GM18951 (cell line): ENCODE measurements around the gene MARCHF9.

Source experiments
- POLR2A ChIP-seq: IDR thresholded peaks from 4 replicates; pipeline ENCODE4 v1.6.1; 2011; ENCODE audit warnings: mild to moderate bottlenecking; ENCODE audit not compliant: insufficient read length, insufficient read depth; ENCODE audit errors: extremely low read depth
- in situ Hi-C: fragments of 300-500 bp; cut with MboI; formaldehyde crosslinking; loops from one replicate; pipeline ENCODE4 v1.12.0; 2022; ENCODE audit warnings: low sequenced_read_pairs, mixed read lengths, inconsistent platforms; ENCODE audit not compliant: unreplicated experiment

Gene MARCHF9

DNA sequence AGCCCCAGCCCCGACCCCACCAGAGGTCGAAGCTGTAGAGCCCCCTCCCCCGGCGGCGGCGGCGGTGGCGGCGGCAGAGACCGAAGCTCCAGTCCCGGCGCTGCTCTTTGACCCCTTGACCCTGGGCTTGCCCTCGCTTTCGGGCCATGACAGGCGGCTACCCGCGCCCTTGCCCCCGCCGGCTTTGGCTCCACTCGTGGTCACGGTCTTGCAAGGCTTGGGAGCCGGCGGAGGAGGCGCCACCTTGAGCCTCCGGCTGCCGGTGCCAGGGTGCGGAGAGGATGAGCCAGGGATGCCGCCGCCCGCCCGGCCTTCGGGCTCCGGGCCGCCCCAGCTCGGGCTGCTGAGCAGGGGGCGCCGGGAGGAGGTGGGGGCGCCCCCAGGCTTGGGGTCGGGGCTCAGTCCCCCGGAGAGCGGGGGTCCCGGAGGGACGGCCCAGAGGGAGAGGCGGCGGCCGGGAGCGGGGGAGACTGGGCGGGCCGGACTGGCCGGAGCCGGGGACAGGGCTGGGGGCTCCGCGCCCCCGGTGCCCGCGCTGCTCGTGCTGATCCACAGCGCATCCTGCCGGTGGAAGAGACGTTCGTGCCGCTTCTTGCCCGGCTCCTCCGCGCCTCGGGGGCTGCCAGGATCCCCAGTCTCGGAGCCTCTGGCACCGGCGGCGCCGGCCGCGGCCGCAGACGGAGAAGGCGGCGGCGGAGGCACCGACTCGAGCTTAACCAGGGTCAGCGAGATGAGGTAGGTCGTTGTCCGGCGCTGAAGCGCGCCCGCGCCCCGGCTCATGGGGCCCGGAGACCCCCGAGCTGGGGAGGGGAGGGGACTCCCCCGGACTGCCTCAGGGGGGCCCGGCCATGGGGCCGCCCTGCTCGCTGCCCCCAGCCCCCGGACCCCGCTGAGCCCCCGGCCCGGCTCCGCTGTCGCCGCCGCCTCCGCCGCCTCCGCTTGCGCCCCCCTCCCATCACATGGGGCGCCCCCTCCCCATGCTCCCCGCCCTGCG lies 17.1 kb upstream of the MARCHF9 start:
- TF ChIP-seq POLR2A: no peak
- in situ Hi-C loops: no loop called here

DNA sequence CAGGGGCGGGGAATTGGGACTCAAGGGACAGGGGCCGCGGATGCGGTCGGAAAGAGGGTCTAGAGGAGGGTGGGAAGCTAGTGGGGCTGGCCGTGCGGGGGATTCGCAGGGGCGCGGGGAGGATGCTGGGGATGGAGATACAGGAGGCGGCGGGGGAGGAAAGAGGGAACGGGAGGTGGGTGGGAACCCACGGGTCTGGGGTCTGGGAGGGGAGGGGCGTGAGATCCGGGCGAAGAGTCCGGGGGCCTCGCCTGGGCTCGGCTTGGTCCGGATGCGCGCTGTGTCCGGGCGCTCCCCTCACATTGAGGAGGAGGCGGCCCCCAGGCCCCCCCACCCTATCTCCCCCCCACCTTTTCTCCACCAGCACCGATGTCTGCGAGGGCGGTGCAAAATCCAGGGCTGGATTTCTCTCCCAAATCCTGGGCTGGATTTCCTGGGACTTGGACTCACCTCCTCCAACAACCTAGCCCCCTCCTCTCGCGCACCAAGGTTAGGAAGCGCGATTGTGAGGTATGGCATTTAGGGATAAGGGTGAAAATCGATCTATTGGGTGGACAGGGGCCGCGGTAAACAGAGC lies 16.2 kb upstream of the MARCHF9 start, which contains the start of gene AGAP2:
AGAP2 (minus strand) TSS at position 82 of the 577 bp plus-strand sequence. CDS start 496 bp downstream, outside the sequence.
- no peak for TF ChIP-seq POLR2A
- in situ Hi-C loops: no loop called here

DNA sequence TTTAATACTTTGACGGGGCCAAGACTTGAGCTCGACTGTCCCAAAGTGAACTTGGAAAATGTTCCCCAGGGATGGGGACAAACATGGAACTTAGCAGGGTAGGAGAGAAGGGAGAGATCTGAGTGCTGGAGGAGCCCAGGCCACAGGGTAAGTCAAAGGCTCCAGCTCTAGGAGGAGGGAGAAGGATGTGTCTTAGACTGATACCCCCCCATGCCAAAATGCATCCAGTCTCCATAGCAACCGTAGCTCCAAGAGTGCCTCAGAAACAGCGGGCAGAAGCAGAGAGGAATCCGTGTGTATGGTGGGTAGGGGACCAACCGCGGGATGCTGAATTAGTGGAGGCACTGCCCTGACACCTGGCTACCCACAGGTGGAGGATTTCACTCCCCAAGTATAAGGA lies 15.5 kb upstream of the MARCHF9 start:
- in situ Hi-C loops: no loop called here
- no peak for TF ChIP-seq POLR2A

DNA sequence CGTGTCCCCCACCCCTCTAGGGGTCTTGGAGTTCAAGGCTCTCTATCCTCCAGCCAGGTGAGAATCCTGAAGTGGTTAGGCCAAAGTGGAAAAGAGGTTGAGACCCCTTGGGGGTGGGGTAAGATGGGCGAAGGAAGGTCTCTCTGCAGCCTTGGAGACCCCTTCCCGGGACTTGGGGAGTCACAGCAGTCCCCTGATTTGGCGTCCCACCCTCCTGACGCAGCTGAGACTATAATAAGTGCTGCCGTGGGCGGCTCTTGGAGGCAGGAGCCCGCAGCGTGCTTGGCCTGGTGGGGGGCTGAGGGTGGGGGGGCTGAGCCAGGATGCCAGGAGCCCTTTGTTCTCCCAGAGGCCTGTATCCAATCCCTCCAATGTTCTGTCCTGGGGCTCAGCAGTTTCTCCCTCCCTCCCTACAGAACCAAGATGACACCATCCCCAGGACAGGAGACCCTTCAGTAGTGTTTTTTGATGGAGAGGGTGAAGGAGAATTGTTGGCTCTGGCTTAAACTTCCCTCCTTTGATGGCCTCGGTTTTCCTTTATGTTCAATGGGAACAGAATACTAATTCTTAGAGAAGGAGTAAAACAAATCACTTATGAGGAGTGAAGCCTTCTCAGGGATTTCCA lies 14.9 kb upstream of the MARCHF9 start:
- no peak for TF ChIP-seq POLR2A
- in situ Hi-C loops: no loop called here

DNA sequence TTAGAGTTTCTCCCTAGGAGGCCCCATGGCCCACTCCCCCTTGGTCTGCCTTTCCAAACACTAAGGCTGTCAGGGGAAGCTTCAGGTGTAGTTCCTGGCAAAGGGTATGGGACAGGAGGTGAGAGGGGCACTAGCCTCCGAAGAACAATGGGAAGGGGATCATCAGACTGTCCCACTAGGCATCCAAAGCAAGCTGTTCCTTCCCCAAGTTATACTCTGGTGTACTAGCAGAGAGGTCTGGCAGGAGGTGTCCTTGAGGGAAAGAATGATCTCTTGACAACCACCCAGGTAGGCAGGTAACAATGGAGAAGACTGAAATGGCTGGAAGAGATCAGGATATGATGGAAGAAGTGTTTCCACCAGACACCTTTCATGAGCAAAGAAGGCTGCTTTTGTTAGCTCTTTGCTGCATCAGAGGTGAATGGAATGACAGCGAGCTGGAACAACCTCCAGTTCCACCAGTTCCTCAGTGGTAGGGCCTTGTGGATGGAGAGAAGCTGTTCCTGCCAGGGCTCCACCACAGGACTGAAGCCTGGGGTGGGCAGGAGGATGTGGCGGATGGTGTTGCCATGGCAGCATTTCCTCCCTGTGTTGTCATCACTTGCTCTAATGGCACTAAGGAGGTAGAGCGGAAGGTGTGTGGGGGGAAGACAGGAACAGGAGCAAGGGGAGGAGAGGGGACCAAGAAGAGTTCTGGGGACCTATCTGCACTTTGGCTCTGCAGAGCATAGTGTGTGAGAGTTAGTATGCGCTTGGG lies 14.1 kb upstream of the MARCHF9 start:
- no peak for TF ChIP-seq POLR2A
- in situ Hi-C loops: no loop called here

DNA sequence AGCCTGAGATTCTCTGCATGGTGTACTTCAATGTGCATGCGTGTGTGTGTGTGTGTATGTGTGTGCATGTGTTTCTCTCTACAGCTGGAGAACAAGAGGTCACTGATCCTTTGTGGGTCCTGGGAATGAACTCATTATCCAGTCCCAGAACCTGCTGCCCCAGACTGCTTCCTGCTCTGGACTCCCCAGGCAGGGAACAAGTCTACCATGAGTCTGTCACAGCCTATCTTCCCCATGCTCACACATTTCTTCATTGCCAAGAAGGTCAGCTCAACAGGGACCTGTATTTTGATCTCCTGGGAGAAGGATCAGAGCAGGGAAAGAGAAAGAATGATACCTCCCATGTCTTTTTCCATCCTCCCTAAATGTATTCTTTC lies 13.5 kb upstream of the MARCHF9 start:
- in situ Hi-C loops: no loop called here
- TF ChIP-seq POLR2A: no peak

DNA sequence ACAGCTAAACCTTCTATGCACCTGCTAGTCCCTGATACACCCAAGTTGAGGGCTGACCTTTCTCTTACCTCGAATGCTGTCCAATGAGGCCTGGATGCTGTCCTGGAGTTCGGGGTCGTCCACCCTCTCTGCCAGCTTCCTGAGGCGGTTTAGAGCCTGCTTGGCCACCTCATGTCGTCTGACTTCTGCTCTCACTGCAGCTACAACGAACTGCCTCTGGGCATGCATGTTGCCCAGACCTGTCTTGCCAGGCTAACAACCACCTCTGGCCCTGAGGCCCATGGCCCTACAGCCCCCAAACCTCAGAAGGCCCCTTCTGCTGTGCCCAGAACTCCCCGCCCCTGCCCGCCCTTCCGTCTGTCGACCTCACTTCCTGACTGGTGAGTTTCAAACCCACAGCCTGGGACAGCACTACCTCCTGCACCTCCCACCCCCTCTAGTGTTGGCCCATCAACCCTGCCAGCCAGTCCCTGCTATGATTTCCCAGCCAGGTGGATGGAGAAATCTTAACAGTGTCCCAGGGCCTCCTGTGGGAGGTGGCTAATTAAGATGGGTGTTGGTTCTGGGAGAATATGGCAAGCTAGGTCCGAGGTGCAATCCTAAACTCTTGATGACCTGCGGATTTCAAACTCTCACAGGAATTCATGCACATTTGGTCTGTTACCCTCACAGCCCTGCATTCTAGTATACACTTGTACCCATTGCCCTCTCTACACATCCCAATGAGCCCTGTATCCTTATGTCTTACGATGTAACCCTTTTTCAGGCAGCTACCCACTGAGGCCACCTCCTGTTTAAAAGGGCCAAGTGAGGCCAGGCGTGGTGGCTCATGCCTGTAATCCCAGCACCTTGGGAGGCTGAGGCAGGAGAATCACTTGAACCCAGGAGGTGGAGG lies 12.8 kb upstream of the MARCHF9 start:
- TF ChIP-seq POLR2A: peak; percentile 61
- in situ Hi-C loops: no loop called here

DNA sequence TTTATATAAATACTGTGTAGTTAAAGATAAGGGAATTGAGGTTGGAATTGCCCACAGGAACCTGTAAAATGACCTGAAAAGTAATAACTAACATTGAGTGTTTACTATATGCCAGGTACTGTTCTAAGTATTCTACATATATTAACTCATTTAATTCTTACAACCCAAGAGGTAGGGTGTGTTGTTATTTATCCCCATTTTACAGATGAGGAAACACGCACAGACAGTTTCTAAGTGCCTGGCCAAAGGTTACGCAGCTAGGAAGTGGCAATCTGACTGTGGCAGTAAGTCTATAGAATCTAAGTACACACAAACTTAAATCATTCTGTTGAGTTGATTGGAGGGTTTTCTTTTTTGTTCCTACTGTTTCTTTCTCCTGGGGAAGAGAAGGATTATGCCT lies 11.1 kb upstream of the MARCHF9 start:
- in situ Hi-C loops: no loop called here

DNA sequence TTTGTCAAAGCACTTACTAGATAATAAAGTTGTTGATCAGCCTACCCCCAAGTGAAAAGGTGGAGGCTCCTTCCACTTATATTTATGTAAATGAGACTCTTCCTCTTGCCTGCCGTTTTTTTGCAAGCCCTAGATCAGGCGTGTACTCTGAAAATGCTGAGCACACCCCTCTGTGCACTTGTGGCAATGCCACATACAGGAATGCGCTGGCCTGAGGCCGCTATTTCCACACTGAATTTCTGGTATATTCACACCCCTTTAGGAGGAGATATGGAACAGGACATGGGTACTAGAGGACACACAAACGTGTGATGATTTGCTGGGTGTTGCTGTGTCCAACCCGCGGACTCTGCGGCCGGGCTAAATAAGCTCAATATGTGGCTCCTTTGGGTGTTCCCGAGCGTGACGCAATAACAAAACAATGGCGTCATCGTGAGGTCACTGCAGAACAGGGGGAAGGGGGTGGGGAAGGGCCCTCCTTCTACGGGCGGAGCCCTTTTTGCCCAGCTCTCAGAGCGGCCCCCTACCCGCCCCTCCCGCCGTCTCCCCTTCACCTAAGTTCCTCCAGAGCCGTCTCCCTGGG lies 10.6 kb upstream of the MARCHF9 start:
- in situ Hi-C loops: no loop called here
- TF ChIP-seq POLR2A: no peak

More for the DNA sequence above, 11.1 kb upstream of the MARCHF9 start:
- no peak for TF ChIP-seq POLR2A

DNA sequence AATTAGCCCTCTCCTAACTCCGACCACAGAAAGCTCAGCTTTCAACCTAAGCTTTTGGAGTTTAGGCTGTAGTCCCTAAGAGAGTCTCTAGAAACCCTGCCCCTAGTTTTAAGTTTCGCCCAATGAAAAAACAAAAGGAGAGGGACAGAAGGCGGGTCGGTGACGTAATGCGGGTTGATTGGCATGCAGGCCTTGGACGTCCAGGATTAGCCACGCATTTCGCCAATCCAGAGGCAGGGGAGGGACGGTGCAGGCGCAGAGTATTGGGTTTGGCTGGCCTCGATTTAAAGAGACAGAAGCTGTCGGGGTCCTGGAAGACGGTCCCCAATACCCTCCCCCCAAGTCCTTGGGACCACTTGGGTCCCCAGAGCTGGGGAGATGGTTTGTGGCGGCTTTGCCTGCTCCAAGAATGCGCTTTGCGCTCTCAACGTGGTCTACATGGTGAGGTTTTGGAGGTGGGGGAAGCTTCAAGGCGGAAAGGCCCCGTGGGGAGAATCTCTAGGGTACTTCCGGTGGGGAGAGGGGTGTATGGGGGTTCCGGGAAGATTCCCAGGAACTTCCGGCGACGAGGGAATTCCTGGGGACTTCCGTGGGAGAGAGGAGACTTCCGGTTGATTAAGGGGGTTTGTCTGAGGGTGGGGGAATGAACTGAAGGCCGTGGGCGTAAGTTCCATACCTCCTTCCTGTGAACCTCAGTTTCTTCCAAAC lies 10.0 kb upstream of the MARCHF9 start, which contains the start of gene TSPAN31:
TSPAN31 (plus strand) TSS at position 263 of the 708 bp plus-strand sequence; CDS start at position 379, 116 bp downstream.
- in situ Hi-C loops: no loop called here

DNA sequence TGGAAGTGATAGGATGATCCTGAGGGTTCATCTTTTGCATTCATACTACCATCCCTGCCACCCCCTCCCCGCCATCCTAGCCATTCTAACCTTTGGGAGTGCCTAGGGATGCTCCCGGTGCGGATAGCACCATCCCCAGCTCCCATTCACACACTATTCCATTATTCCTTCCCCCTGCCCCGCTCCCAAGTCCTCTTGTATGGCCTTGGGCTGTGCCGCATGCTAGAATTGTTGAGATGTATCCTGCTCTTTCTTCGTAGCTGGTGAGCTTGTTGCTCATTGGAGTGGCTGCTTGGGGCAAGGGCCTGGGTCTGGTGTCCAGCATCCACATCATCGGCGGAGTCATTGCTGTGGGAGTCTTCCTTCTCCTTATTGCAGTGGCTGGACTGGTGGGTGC lies 9.4 kb upstream of the MARCHF9 start:
- in situ Hi-C loops: no loop called here
- TF ChIP-seq POLR2A: peak; percentile 37

More for the DNA sequence above, 10.0 kb upstream of the MARCHF9 start, which contains the start of gene TSPAN31:
- peak; percentile 65 for TF ChIP-seq POLR2A

DNA sequence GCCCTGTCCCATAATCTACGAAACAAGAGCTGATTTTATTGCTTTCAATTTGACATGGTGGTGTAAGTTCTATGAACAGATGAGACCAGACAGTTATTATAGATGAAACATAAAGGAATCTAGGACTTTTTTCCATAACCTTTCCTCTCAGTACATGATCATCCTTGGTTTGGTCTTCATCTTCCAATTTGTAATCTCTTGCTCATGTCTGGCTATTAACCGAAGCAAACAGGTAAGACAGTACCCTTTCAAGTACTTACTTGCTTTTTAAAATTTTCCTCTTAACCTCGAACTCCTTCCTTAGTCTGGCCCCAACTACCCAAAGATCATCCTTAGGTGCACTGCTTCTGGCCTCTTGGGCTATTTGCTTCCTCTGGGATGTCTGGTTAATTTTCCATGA lies 8.9 kb upstream of the MARCHF9 start:
- in situ Hi-C loops: no loop called here
- no peak for TF ChIP-seq POLR2A
